LNCAP (cell line): Measurements from ENCODE around the gene GABBR2.

Experiments used
- CTCF ChIP-seq: fragments of 450-650 bp; IDR thresholded peaks from 2 replicates; pipeline ENCODE4 v1.5.1; 2017; ENCODE audit warnings: mild to moderate bottlenecking

Gene GABBR2

GRCh38 chr9:98323051-98323830 is 385.5 kb downstream of the GABBR2 start:
- TF ChIP-seq CTCF: no peak

- no peak for TF ChIP-seq CTCF
Measured at GRCh38 chr9:98321269-98321668, 387.5 kb downstream of the GABBR2 start.

GRCh38 chr9:98318834-98319478 is 389.8 kb downstream of the GABBR2 start:
- no peak for TF ChIP-seq CTCF

- TF ChIP-seq CTCF: no peak
Measured at GRCh38 chr9:98318041-98318790, 390.5 kb downstream of the GABBR2 start.

- TF ChIP-seq CTCF: no peak
Measured at GRCh38 chr9:98317134-98317857, 391.4 kb downstream of the GABBR2 start.

- no peak for TF ChIP-seq CTCF
Measured at GRCh38 chr9:98316445-98317133, 392.1 kb downstream of the GABBR2 start.
